Hepatocyte (in vitro differentiated cells): ENCODE measurements around the gene KCNMA1.

Experiments used
- EZH2 ChIP-seq: fragments of 200-600 bp; sonication (generic); IDR thresholded peaks from 2 replicates; pipeline ENCODE4 v1.6.1; 2016; ENCODE audit warnings: antibody characterized with exemption, mild to moderate bottlenecking, borderline replicate concordance
- TF ChIP-seq, protein P1 (sequence below): fragments of 200-600 bp; sonication (generic); IDR thresholded peaks from 2 replicates; pipeline ENCODE4 v1.5.1; 2016; ENCODE audit warnings: antibody characterized with exemption, mild to moderate bottlenecking; ENCODE audit not compliant: poor library complexity

- TF ChIP-seq, protein P1, sequence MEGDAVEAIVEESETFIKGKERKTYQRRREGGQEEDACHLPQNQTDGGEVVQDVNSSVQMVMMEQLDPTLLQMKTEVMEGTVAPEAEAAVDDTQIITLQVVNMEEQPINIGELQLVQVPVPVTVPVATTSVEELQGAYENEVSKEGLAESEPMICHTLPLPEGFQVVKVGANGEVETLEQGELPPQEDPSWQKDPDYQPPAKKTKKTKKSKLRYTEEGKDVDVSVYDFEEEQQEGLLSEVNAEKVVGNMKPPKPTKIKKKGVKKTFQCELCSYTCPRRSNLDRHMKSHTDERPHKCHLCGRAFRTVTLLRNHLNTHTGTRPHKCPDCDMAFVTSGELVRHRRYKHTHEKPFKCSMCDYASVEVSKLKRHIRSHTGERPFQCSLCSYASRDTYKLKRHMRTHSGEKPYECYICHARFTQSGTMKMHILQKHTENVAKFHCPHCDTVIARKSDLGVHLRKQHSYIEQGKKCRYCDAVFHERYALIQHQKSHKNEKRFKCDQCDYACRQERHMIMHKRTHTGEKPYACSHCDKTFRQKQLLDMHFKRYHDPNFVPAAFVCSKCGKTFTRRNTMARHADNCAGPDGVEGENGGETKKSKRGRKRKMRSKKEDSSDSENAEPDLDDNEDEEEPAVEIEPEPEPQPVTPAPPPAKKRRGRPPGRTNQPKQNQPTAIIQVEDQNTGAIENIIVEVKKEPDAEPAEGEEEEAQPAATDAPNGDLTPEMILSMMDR: no peak
- no peak for TF ChIP-seq EZH2
Observed at GRCh38 chr10:77001206-77001605, 636.4 kb downstream of the KCNMA1 start.
